Measurements from ENCODE around the gene CARMIL3.

- TF ChIP-seq GATA3 (IDR thresholded peaks at IDR 0.05; ENCODE audit: low read depth, low read length) (no peak), GATA2 (IDR thresholded peaks at IDR 0.05; ENCODE audit: low read depth, low read length) (no peak)
Measured at GRCh38 chr14:24113801-24114531, 62.2 kb downstream of the CARMIL3 start.
